HepG2 (cell line): Measurements from ENCODE around the gene CNPY4. TPM values are rescaled to one million over a fixed set of nuclear protein-coding genes. Genes with fewer than 3 reads are reported as not detected.

ENCODE experiments used
- CHD4 ChIP-seq: fragments of 200-600 bp; sonication (generic); IDR thresholded peaks from 2 replicates; pipeline ENCODE4 v1.7.0; 2017; ENCODE audit warnings: mild to moderate bottlenecking, low read length, borderline replicate concordance
- EEA1 ChIP-seq: sonication (generic); formaldehyde crosslinking; IDR thresholded peaks from 2 replicates; pipeline ENCODE4 v1.5.1; 2020; ENCODE audit warnings: mild to moderate bottlenecking, missing genetic modification reagents, borderline replicate concordance
- KAT2B ChIP-seq: fragments of 150-350 bp; IDR thresholded peaks from 2 replicates; pipeline ENCODE4 v1.6.1; 2014; ENCODE audit warnings: low read depth, low read length, borderline replicate concordance
- MED1 ChIP-seq: sonication (generic); formaldehyde crosslinking; IDR thresholded peaks from 2 replicates; pipeline ENCODE4 v1.4.0; 2020; ENCODE audit warnings: missing genetic modification reagents
- MIER2 ChIP-seq: IDR thresholded peaks from 2 replicates; pipeline ENCODE4 v1.6.1; 2016; ENCODE audit warnings: missing biosample characterization, missing genetic modification reagents
- RBFOX2 ChIP-seq: fragments of 200-400 bp; formaldehyde crosslinking; IDR thresholded peaks from 2 replicates; pipeline ENCODE4 v1.6.1; 2017; ENCODE audit warnings: low read depth, mild to moderate bottlenecking, low read length
- SMC3 ChIP-seq: IDR thresholded peaks from 2 replicates; pipeline ENCODE4 v1.6.1; 2011; ENCODE audit warnings: low read length, improper control_type of control experiment
- YEATS2 ChIP-seq: sonication (generic); formaldehyde crosslinking; IDR thresholded peaks from 2 replicates; pipeline ENCODE4 v1.4.0; 2020; ENCODE audit warnings: missing genetic modification reagents, borderline replicate concordance
- ZBTB8A ChIP-seq: sonication (generic); formaldehyde crosslinking; IDR thresholded peaks from 2 replicates; pipeline ENCODE4 v1.4.0; 2020; ENCODE audit warnings: mild to moderate bottlenecking, low read depth, missing genetic modification reagents, borderline replicate concordance
- ZNF333 ChIP-seq: sonication (generic); formaldehyde crosslinking; IDR thresholded peaks from 2 replicates; pipeline ENCODE4 v1.4.0; 2020; ENCODE audit warnings: mild to moderate bottlenecking, missing genetic modification reagents, borderline replicate concordance
- ZNF572 ChIP-seq: sonication (generic); formaldehyde crosslinking; IDR thresholded peaks from 2 replicates; pipeline ENCODE4 v1.5.1; 2020; ENCODE audit warnings: mild to moderate bottlenecking, missing genetic modification reagents
- polyA plus RNA-seq, 8 experiments: library from polyadenylated mRNA; depleted of rRNA in 3 of 8; stranded (reverse) in 7 of 8; unstranded in 1 of 8; fragments of >200 nt; fragmentation: Illumina TruSeq in 4 of 8; extraction: Trizol in 4 of 8; gene quantifications; 2 replicates each; pipeline versions ENCODE4 v1.2.1 to v1.2.3, GENCODE V29; 2011 to 2016; ENCODE audit warnings: low read depth in 4 of 8, missing spikeins in 1 of 8, mixed read lengths in 1 of 8; ENCODE audit not compliant: insufficient read depth in 1 of 8
- total RNA-seq, 5 experiments: library from RNA; depleted of rRNA; stranded (reverse); fragments of >200 nt; fragmentation: Illumina TruSeq; extraction: Trizol; gene quantifications; 2 replicates each; pipeline ENCODE4 v1.2.3, GENCODE V29; 2016; ENCODE audit warnings: low read depth in 1 of 5
- TF ChIP-seq, protein P1 (sequence below): sonication (generic); formaldehyde crosslinking; IDR thresholded peaks from 2 replicates; pipeline ENCODE4 v1.5.0; 2020; ENCODE audit warnings: missing genetic modification reagents
- TF ChIP-seq, protein P2 (sequence below): sonication (generic); formaldehyde crosslinking; IDR thresholded peaks from 2 replicates; pipeline ENCODE4 v1.9.0; 2021; ENCODE audit warnings: missing genetic modification reagents, mild to moderate bottlenecking, borderline replicate concordance
- TF ChIP-seq, protein P3 (sequence below): IDR thresholded peaks from 2 replicates; pipeline ENCODE4 v1.6.1; 2012; ENCODE audit warnings: low read depth, low read length, improper control_type of control experiment
- TF ChIP-seq, protein P4 (sequence below): sonication (generic); formaldehyde crosslinking; IDR thresholded peaks from 2 replicates; pipeline ENCODE4 v1.4.0; 2020; ENCODE audit warnings: mild to moderate bottlenecking, missing genetic modification reagents
- TF ChIP-seq, protein P5 (sequence below), 2 experiments: sonication (generic) in 1 of 2; formaldehyde crosslinking in 1 of 2; IDR thresholded peaks; 2 replicates each; pipeline versions ENCODE4 v1.6.1 to v1.9.0; 2014 to 2022; ENCODE audit warnings: antibody characterized with exemption in 1 of 2, borderline replicate concordance in 1 of 2, inconsistent platforms in 1 of 2, low read depth in 1 of 2, missing genetic modification reagents in 1 of 2
- TF ChIP-seq, protein P6 (sequence below): IDR thresholded peaks from 2 replicates; pipeline ENCODE4 v1.6.1; 2016; ENCODE audit warnings: mild to moderate bottlenecking

Gene CNPY4
- total and polyA plus RNA-seq, 2 of the 13 experiments (the other 11 are each of a cell fraction or from before 2014, with no cell fraction given), result 6.2 to 12.7 TPM

DNA sequence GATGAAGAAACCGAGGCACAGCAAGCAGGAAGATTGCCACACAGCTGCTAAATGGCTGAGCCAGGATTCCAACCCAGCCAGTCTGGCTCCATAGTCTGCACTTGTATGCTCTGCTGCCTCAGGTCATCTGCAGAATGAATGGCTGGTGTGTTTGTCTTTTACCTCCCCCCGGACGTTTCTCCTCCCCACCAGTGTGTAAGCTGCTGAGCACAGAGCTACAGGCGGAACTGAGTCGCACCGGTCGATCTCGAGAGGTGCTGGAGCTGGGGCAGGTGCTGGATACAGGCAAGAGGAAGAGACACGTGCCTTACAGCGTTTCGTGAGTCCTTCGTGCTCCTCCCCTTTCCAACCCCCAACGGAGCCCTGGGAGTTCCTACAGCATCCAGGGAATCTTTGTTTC is 2.6 kb downstream of the CNPY4 start (continued):
- TF ChIP-seq KAT2B (no peak), EEA1 (CRISPR knock-in tag) (no peak), SMC3 (no peak), MIER2 (CRISPR knock-in tag) (no peak), ZBTB8A (CRISPR knock-in tag) (no peak), CHD4 (no peak), ZNF333 (CRISPR knock-in tag) (no peak), RBFOX2 (no peak), MED1 (CRISPR knock-in tag) (peak; percentile 52; the same call in 1 of the 2 replicates), YEATS2 (CRISPR knock-in tag) (peak; percentile 41; the same call in 1 of the 2 replicates), ZNF572 (CRISPR knock-in tag) (no peak)
- TF ChIP-seq, protein P1, sequence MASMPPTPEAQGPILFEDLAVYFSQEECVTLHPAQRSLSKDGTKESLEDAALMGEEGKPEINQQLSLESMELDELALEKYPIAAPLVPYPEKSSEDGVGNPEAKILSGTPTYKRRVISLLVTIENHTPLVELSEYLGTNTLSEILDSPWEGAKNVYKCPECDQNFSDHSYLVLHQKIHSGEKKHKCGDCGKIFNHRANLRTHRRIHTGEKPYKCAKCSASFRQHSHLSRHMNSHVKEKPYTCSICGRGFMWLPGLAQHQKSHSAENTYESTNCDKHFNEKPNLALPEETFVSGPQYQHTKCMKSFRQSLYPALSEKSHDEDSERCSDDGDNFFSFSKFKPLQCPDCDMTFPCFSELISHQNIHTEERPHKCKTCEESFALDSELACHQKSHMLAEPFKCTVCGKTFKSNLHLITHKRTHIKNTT (CRISPR knock-in tag), result no peak
- TF ChIP-seq, protein P2, sequence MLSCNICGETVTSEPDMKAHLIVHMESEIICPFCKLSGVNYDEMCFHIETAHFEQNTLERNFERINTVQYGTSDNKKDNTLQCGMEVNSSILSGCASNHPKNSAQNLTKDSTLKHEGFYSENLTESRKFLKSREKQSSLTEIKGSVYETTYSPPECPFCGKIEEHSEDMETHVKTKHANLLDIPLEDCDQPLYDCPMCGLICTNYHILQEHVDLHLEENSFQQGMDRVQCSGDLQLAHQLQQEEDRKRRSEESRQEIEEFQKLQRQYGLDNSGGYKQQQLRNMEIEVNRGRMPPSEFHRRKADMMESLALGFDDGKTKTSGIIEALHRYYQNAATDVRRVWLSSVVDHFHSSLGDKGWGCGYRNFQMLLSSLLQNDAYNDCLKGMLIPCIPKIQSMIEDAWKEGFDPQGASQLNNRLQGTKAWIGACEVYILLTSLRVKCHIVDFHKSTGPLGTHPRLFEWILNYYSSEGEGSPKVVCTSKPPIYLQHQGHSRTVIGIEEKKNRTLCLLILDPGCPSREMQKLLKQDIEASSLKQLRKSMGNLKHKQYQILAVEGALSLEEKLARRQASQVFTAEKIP (CRISPR knock-in tag), result no peak
- TF ChIP-seq, protein P3, sequence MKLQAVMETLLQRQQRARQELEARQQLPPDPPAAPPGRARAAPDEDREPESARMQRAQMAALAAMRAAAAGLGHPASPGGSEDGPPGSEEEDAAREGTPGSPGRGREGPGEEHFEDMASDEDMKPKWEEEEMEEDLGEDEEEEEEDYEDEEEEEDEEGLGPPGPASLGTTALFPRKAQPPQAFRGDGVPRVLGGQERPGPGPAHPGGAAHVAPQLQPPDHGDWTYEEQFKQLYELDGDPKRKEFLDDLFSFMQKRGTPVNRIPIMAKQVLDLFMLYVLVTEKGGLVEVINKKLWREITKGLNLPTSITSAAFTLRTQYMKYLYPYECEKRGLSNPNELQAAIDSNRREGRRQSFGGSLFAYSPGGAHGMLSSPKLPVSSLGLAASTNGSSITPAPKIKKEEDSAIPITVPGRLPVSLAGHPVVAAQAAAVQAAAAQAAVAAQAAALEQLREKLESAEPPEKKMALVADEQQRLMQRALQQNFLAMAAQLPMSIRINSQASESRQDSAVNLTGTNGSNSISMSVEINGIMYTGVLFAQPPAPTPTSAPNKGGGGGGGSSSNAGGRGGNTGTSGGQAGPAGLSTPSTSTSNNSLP, result no peak
- TF ChIP-seq, protein P4, sequence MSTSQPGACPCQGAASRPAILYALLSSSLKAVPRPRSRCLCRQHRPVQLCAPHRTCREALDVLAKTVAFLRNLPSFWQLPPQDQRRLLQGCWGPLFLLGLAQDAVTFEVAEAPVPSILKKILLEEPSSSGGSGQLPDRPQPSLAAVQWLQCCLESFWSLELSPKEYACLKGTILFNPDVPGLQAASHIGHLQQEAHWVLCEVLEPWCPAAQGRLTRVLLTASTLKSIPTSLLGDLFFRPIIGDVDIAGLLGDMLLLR (CRISPR knock-in tag), result 0 out of 2 replicates have a peak, but pooled peaks have one; percentile 41
- TF ChIP-seq, protein P5, sequence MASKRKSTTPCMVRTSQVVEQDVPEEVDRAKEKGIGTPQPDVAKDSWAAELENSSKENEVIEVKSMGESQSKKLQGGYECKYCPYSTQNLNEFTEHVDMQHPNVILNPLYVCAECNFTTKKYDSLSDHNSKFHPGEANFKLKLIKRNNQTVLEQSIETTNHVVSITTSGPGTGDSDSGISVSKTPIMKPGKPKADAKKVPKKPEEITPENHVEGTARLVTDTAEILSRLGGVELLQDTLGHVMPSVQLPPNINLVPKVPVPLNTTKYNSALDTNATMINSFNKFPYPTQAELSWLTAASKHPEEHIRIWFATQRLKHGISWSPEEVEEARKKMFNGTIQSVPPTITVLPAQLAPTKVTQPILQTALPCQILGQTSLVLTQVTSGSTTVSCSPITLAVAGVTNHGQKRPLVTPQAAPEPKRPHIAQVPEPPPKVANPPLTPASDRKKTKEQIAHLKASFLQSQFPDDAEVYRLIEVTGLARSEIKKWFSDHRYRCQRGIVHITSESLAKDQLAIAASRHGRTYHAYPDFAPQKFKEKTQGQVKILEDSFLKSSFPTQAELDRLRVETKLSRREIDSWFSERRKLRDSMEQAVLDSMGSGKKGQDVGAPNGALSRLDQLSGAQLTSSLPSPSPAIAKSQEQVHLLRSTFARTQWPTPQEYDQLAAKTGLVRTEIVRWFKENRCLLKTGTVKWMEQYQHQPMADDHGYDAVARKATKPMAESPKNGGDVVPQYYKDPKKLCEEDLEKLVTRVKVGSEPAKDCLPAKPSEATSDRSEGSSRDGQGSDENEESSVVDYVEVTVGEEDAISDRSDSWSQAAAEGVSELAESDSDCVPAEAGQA (IDR thresholded peaks at IDR 0.05; ENCODE audit: low read depth), result no peak
- TF ChIP-seq, protein P5 (CRISPR knock-in tag; IDR thresholded peaks at IDR 0.05; ENCODE audit: borderline replicate concordance), result no peak
- TF ChIP-seq, protein P6, sequence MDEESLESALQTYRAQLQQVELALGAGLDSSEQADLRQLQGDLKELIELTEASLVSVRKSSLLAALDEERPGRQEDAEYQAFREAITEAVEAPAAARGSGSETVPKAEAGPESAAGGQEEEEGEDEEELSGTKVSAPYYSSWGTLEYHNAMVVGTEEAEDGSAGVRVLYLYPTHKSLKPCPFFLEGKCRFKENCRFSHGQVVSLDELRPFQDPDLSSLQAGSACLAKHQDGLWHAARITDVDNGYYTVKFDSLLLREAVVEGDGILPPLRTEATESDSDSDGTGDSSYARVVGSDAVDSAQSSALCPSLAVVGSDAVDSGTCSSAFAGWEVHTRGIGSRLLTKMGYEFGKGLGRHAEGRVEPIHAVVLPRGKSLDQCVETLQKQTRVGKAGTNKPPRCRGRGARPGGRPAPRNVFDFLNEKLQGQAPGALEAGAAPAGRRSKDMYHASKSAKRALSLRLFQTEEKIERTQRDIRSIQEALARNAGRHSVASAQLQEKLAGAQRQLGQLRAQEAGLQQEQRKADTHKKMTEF (CRISPR knock-in tag), result peak; percentile 49; the same call in 1 of the 2 replicates
